HG03135 (cell line): Measurements from ENCODE around the gene SIM1.

ENCODE experiments used
- ATAC-seq: cut with Tn5 transposase; IDR thresholded peaks from one replicate; pipeline ENCODE4 v1.9.1; 2021; ENCODE audit warnings: mild to moderate bottlenecking, moderate library complexity; ENCODE audit not compliant: unreplicated experiment

The SIM1 gene

GRCh38 chr6:100427452-100427851 is 37.3 kb downstream of the SIM1 start:
- ATAC-seq: no peak

GRCh38 chr6:100426744-100427338 is 37.9 kb downstream of the SIM1 start:
- no peak for ATAC-seq

- ATAC-seq: no peak
Measured at GRCh38 chr6:100426241-100426640, 38.5 kb downstream of the SIM1 start.

- ATAC-seq: no peak
Measured at GRCh38 chr6:100420711-100421110, 44.0 kb downstream of the SIM1 start.

GRCh38 chr6:100417036-100417435 is 47.7 kb downstream of the SIM1 start:
- no peak for ATAC-seq

- ATAC-seq: no peak
Measured at GRCh38 chr6:100415768-100416167, 49.0 kb downstream of the SIM1 start.

- ATAC-seq: no peak
Measured at GRCh38 chr6:100412872-100413271, 51.8 kb downstream of the SIM1 start.

GRCh38 chr6:100404051-100404450 is 60.7 kb downstream of the SIM1 start:
- no peak for ATAC-seq

GRCh38 chr6:100393493-100393892 is 71.2 kb downstream of the SIM1 start:
- no peak for ATAC-seq

- no peak for ATAC-seq
Measured at GRCh38 chr6:100392423-100392822, 72.3 kb downstream of the SIM1 start.

GRCh38 chr6:100388868-100389519 is 75.7 kb downstream of the SIM1 start:
- no peak for ATAC-seq

- ATAC-seq: no peak
Measured at GRCh38 chr6:100382767-100383195, 81.9 kb downstream of the SIM1 start.

GRCh38 chr6:100382031-100382430 is 82.7 kb downstream of the SIM1 start:
- no peak for ATAC-seq

- no peak for ATAC-seq
Measured at GRCh38 chr6:100381111-100381510, 83.6 kb downstream of the SIM1 start.

GRCh38 chr6:100379386-100379785 is 85.3 kb downstream of the SIM1 start:
- no peak for ATAC-seq

- no peak for ATAC-seq
Measured at GRCh38 chr6:100378576-100378975, 86.1 kb downstream of the SIM1 start.

GRCh38 chr6:100376103-100376502 is 88.6 kb downstream of the SIM1 start:
- ATAC-seq: no peak

GRCh38 chr6:100372326-100373091 is 92.2 kb downstream of the SIM1 start:
- ATAC-seq: no peak

GRCh38 chr6:100371591-100371990 is 93.1 kb downstream of the SIM1 start:
- ATAC-seq: no peak

- ATAC-seq: no peak
Measured at GRCh38 chr6:100370265-100370664, 94.5 kb downstream of the SIM1 start.

GRCh38 chr6:100366419-100366818 is 98.3 kb downstream of the SIM1 start:
- no peak for ATAC-seq

GRCh38 chr6:100363651-100364050 is 101.1 kb downstream of the SIM1 start:
- ATAC-seq: no peak
